Keratinocyte (primary cell): ENCODE results near the gene OTOGL. TPM values are rescaled to one million over a fixed set of nuclear protein-coding genes. Genes with fewer than 3 reads are reported as not detected.

ENCODE experiments used
- DNase-seq: peaks from one replicate; pipeline ENCODE4 v3.0.0-alpha.2; 2011; ENCODE audit warnings: low read depth, missing footprints, low spot score
- FAIRE-seq: peaks from 2 replicates; lab custom pipeline; 2011; peaks lifted over from hg19 to GRCh38; lab: Jason Lieb, UNC
- H2AFZ ChIP-seq: 2 replicates; pipeline ENCODE4 v1.6.0; 2012; ENCODE audit warnings: low read length, control low read depth, inconsistent platforms; ENCODE audit not compliant: control insufficient read depth
- H3K27ac ChIP-seq: 2 replicates; pipeline ENCODE4 v1.5.1; 2011; ENCODE audit warnings: low read length; ENCODE audit not compliant: control insufficient read depth, insufficient read depth
- H3K27me3 ChIP-seq: 3 replicates; pipeline ENCODE4 v1.6.0; 2011; ENCODE audit warnings: low read length; ENCODE audit not compliant: control insufficient read depth, insufficient read depth; ENCODE audit errors: extremely low read depth
- H3K36me3 ChIP-seq, 2 experiments: 2 replicates in 1 of 2; 3 replicates in 1 of 2; pipeline ENCODE4 v1.5.1; 2011; ENCODE audit warnings: low read length in 2 of 2, mild to moderate bottlenecking in 1 of 2; ENCODE audit not compliant: control insufficient read depth in 2 of 2, insufficient read depth in 2 of 2; ENCODE audit errors: extremely low read depth in 1 of 2
- H3K4me1 ChIP-seq: 3 replicates; pipeline ENCODE4 v1.5.1; 2011; ENCODE audit warnings: low read length; ENCODE audit not compliant: control insufficient read depth, insufficient read depth; ENCODE audit errors: extremely low read depth
- H3K4me2 ChIP-seq: 3 replicates; pipeline ENCODE4 v1.6.0; 2011; ENCODE audit warnings: low read depth, low read length; ENCODE audit not compliant: control insufficient read depth, insufficient read depth; ENCODE audit errors: extremely low read depth
- H3K4me3 ChIP-seq, 3 experiments: fragments of 200-600 bp in 1 of 3; sonication (generic) in 1 of 3; 2 replicates in 2 of 3; 3 replicates in 1 of 3; pipeline ENCODE4 v1.5.1; 2011 to 2016; ENCODE audit warnings: low read length in 3 of 3, mild to moderate bottlenecking in 3 of 3, control low read depth in 2 of 3, inconsistent platforms in 1 of 3, low read depth in 1 of 3, mixed read lengths in 1 of 3, mixed run types in 1 of 3, moderate library complexity in 1 of 3; ENCODE audit not compliant: control insufficient read depth in 2 of 3, insufficient read depth in 2 of 3; ENCODE audit errors: extremely low read depth in 1 of 3
- H3K79me2 ChIP-seq: 2 replicates; pipeline ENCODE4 v1.6.0; 2012; ENCODE audit warnings: low read length; ENCODE audit not compliant: control insufficient read depth, insufficient read depth
- H3K9ac ChIP-seq: 3 replicates; pipeline ENCODE4 v1.6.0; 2011; ENCODE audit warnings: low read length; ENCODE audit not compliant: control insufficient read depth, insufficient read depth; ENCODE audit errors: extremely low read depth
- H3K9me1 ChIP-seq: 3 replicates; pipeline ENCODE4 v1.6.0; 2011; ENCODE audit warnings: low read length; ENCODE audit not compliant: control insufficient read depth, insufficient read depth; ENCODE audit errors: extremely low read depth
- H3K9me3 ChIP-seq: 2 replicates; pipeline ENCODE4 v1.5.1; 2012; ENCODE audit warnings: low read depth, low read length; ENCODE audit not compliant: control insufficient read depth
- H4K20me1 ChIP-seq: 3 replicates; pipeline ENCODE4 v1.6.0; 2011; ENCODE audit warnings: low read length; ENCODE audit not compliant: control insufficient read depth, insufficient read depth; ENCODE audit errors: extremely low read depth
- CTCF ChIP-seq, 3 experiments: IDR thresholded peaks in 1 of 3; conservative IDR thresholded peaks in 1 of 3; optimal IDR thresholded peaks in 1 of 3; 2 replicates in 2 of 3; 3 replicates in 1 of 3; pipeline versions ENCODE3 to v1.5.1; 2011; ENCODE audit warnings: low read length in 3 of 3, mild to moderate bottlenecking in 3 of 3, moderate library complexity in 2 of 3, control low read depth in 1 of 3, inconsistent platforms in 1 of 3; ENCODE audit not compliant: insufficient read depth in 2 of 3; ENCODE audit errors: extremely low read depth in 1 of 3
- EZH2 ChIP-seq: IDR thresholded peaks from one replicate; pipeline ENCODE4 v1.6.1; 2012; ENCODE audit warnings: inconsistent platforms, mild to moderate bottlenecking, low read length, moderate library complexity
- dilution Hi-C: fragments of 300-500 bp; cut with MboI; formaldehyde crosslinking; loops from one replicate; pipeline ENCODE4 v1.7.0; 2020; ENCODE audit warnings: low sequenced_read_pairs; ENCODE audit not compliant: extremely low pct_ligation_motif_present
- polyA plus RNA-seq, 5 experiments: library from polyadenylated mRNA; depleted of rRNA in 3 of 5; stranded (reverse) in 3 of 5; stranded (forward) in 1 of 5; unstranded in 1 of 5; fragments of >200 nt; gene quantifications; 1 replicate in 1 of 5; 2 replicates in 3 of 5; 3 replicates in 1 of 5; pipeline versions ENCODE4 v1.2.1 to v1.2.3, GENCODE V29; 2011 to 2012; ENCODE audit warnings: missing spikeins in 2 of 5, low read depth in 1 of 5, low replicate concordance in 1 of 5

Gene OTOGL
- polyA plus RNA-seq, 1 donor (not counting 4 experiments of a cell fraction or from before 2014, with no cell fraction given): 0.08 TPM

- H3K9me3 ChIP-seq: no peaks in the 10 kb centered on the region
- no peaks in the 10 kb centered on the region for H3K79me2 ChIP-seq
- H3K27ac ChIP-seq: no peak overlapping the region
- no peaks in the 10 kb centered on the region for H4K20me1 ChIP-seq
- no peaks in the 10 kb centered on the region for H3K9me1 ChIP-seq
- no peaks in the 10 kb centered on the region for H3K36me3 ChIP-seq
- H3K9ac ChIP-seq: no peak overlapping the region
- no peak overlapping the region for H3K4me2 ChIP-seq
- dilution Hi-C loops: no loop called here
- no peak for TF ChIP-seq CTCF (optimal IDR thresholded peaks at IDR 0.05 in 1 of 3, IDR thresholded peaks at IDR 0.05 in 1 of 3, conservative IDR thresholded peaks at IDR 0.05 in 1 of 3; ENCODE audit: extremely low read depth in 1 of 3, insufficient read depth in 2 of 3, low read length in 3 of 3)
- TF ChIP-seq EZH2: no peak
- H2AFZ ChIP-seq: no peak overlapping the region
- DNase-seq: no peak
- no peaks in the 10 kb centered on the region for H3K27me3 ChIP-seq
- H3K4me1 ChIP-seq: no peaks in the 10 kb centered on the region
- no peak for FAIRE-seq
- no peak overlapping the region for H3K4me3 ChIP-seq
Measured at GRCh38 chr12:80129895-80130530, 30.7 kb downstream of the OTOGL start.

- H3K4me2 ChIP-seq: no peak overlapping the region
- peaks cover 5% of the 10 kb centered on the region for H3K27me3 ChIP-seq
- no peak overlapping the region for H3K4me3 ChIP-seq
- DNase-seq (no peak), FAIRE-seq (no peak)
- H3K79me2 ChIP-seq: no peaks in the 10 kb centered on the region
- H3K9me3 ChIP-seq: no peaks in the 10 kb centered on the region
- no peak overlapping the region for H2AFZ ChIP-seq
- no peaks in the 10 kb centered on the region for H3K36me3 ChIP-seq
- dilution Hi-C loops: no loop called here
- no peaks in the 10 kb centered on the region for H3K4me1 ChIP-seq
- no peak overlapping the region for H3K27ac ChIP-seq
- no peak overlapping the region for H3K9ac ChIP-seq
- no peak for TF ChIP-seq CTCF (optimal IDR thresholded peaks at IDR 0.05 in 1 of 3, IDR thresholded peaks at IDR 0.05 in 1 of 3, conservative IDR thresholded peaks at IDR 0.05 in 1 of 3; ENCODE audit: extremely low read depth in 1 of 3, insufficient read depth in 2 of 3, low read length in 3 of 3)
- H4K20me1 ChIP-seq: no peaks in the 10 kb centered on the region
- H3K9me1 ChIP-seq: no peaks in the 10 kb centered on the region
Measured at GRCh38 chr12:80135624-80136023, 36.3 kb downstream of the OTOGL start.
